ENCODE results near the gene CALHM4. TPM values are rescaled to one million over a fixed set of nuclear protein-coding genes. Genes with fewer than 3 reads are reported as not detected.

CALHM4 gene, protein sequence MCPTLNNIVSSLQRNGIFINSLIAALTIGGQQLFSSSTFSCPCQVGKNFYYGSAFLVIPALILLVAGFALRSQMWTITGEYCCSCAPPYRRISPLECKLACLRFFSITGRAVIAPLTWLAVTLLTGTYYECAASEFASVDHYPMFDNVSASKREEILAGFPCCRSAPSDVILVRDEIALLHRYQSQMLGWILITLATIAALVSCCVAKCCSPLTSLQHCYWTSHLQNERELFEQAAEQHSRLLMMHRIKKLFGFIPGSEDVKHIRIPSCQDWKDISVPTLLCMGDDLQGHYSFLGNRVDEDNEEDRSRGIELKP
- total RNA-seq = not detected in 2 replicates
- not detected in 2 replicates for polyA plus RNA-seq
- polyA plus RNA-seq (2012) = not detected in 2 replicates
- not detected in 2 replicates for polyA minus RNA-seq (ENCODE audit: low replicate concordance)

DNA sequence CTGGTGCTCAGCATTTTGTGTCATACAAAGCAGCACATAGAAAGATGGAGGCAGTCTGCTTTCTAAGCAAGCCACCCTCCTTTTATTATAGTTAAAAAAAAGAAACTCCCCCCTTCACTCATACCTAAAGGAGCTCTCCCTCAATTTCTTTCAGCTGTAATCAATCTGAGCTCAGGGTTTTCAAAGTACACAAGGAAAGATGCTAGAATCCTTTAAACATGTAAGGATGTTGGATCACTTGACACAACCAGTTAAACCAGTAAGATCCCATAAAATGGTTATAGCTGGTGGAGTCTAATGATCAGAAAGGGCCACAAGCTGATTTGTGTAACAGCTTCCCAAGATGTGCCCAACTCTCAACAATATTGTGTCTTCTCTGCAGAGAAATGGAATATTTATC lies at the start of gene CALHM4:
TSS of gene CALHM4 (plus strand) at position 301 of the 400 bp plus-strand sequence. CDS start at position 344, 43 bp downstream.
- peaks cover 7% of the 10 kb centered on the region for H3K4me1 ChIP-seq (ENCODE audit: control insufficient read depth, extremely low read depth, insufficient read depth, low read length)
- H3K4me2 ChIP-seq (ENCODE audit: extremely low read depth, insufficient read depth, low read length) = no peak within 1 kb of the TSS
- no peak for DNase-seq (ENCODE audit: low read depth in 2 of 2)
- H2AFZ ChIP-seq (ENCODE audit: low read length) = no peak within 1 kb of the TSS
- H3K9me3 ChIP-seq (ENCODE audit: control insufficient read depth, insufficient read depth, low read depth, low read length) = no peaks in the 10 kb centered on the region
- no peaks in the 10 kb centered on the region for H3K79me2 ChIP-seq (ENCODE audit: control insufficient read depth, insufficient read depth, low read length)
- no peaks in the 10 kb centered on the region for H3K27me3 ChIP-seq (ENCODE audit: control insufficient read depth, insufficient read depth, low read length)
- no peak within 1 kb of the TSS for H3K9ac ChIP-seq (ENCODE audit: insufficient read depth, low read length)
- H3K4me3 ChIP-seq (replicated peaks in 1 of 4; ENCODE audit: control extremely low read depth in 1 of 4, insufficient read depth in 1 of 4, low read depth in 3 of 4, low read length in 4 of 4) = no peak within 1 kb of the TSS
- H4K20me1 ChIP-seq (ENCODE audit: control insufficient read depth, extremely low read depth, insufficient read depth, low read length) = no peaks in the 10 kb centered on the region
- TF ChIP-seq CTCF (conservative IDR thresholded peaks at IDR 0.05 in 1 of 2, IDR thresholded peaks at IDR 0.05 in 1 of 2; ENCODE audit: low read depth in 1 of 2, low read length in 2 of 2) (no peak), EZH2 (IDR thresholded peaks at IDR 0.05; ENCODE audit: low read length, missing control alignments) (no peak)
- no peak within 1 kb of the TSS for H3K27ac ChIP-seq (ENCODE audit: insufficient read depth, low read length)
- no peaks in the 10 kb centered on the region for H3K36me3 ChIP-seq (ENCODE audit: control insufficient read depth, insufficient read depth, low read length)

GRCh38 chr6:116507324-116507723 lies 46.2 kb upstream of the CALHM4 start:
- Histone ChIP-seq H3K4me2 (ENCODE audit: extremely low read depth, insufficient read depth, low read length) (no peak overlapping the region), H3K36me3 (ENCODE audit: control insufficient read depth, insufficient read depth, low read length) (no peaks in the 10 kb centered on the region), H3K4me1 (ENCODE audit: control insufficient read depth, extremely low read depth, insufficient read depth, low read length) (no peaks in the 10 kb centered on the region), H3K27ac (ENCODE audit: insufficient read depth, low read length) (no peak overlapping the region), H4K20me1 (ENCODE audit: control insufficient read depth, extremely low read depth, insufficient read depth, low read length) (no peaks in the 10 kb centered on the region), H2AFZ (ENCODE audit: low read length) (no peak overlapping the region), H3K4me3 (replicated peaks in 1 of 4; ENCODE audit: control extremely low read depth in 1 of 4, insufficient read depth in 1 of 4, low read depth in 3 of 4, low read length in 4 of 4) (no peak overlapping the region), H3K9ac (ENCODE audit: insufficient read depth, low read length) (no peak overlapping the region), H3K79me2 (ENCODE audit: control insufficient read depth, insufficient read depth, low read length) (no peaks in the 10 kb centered on the region), H3K27me3 (ENCODE audit: control insufficient read depth, insufficient read depth, low read length) (no peaks in the 10 kb centered on the region), H3K9me3 (ENCODE audit: control insufficient read depth, insufficient read depth, low read depth, low read length) (no peaks in the 10 kb centered on the region)
- DNase-seq (ENCODE audit: low read depth in 2 of 2) = peak; percentile 38 to 54
- TF ChIP-seq CTCF (conservative IDR thresholded peaks at IDR 0.05 in 1 of 2, IDR thresholded peaks at IDR 0.05 in 1 of 2; ENCODE audit: low read depth in 1 of 2, low read length in 2 of 2) (no peak), EZH2 (IDR thresholded peaks at IDR 0.05; ENCODE audit: low read length, missing control alignments) (no peak)

GRCh38 chr6:116508527-116508926 lies 45.0 kb upstream of the CALHM4 start:
- Histone ChIP-seq H3K4me3 (replicated peaks in 1 of 4; ENCODE audit: control extremely low read depth in 1 of 4, insufficient read depth in 1 of 4, low read depth in 3 of 4, low read length in 4 of 4) (no peak overlapping the region), H2AFZ (ENCODE audit: low read length) (no peak overlapping the region), H3K36me3 (ENCODE audit: control insufficient read depth, insufficient read depth, low read length) (no peaks in the 10 kb centered on the region), H3K27me3 (ENCODE audit: control insufficient read depth, insufficient read depth, low read length) (no peaks in the 10 kb centered on the region), H3K27ac (ENCODE audit: insufficient read depth, low read length) (no peak overlapping the region), H3K4me1 (ENCODE audit: control insufficient read depth, extremely low read depth, insufficient read depth, low read length) (no peaks in the 10 kb centered on the region), H3K9ac (ENCODE audit: insufficient read depth, low read length) (no peak overlapping the region), H3K9me3 (ENCODE audit: control insufficient read depth, insufficient read depth, low read depth, low read length) (no peaks in the 10 kb centered on the region), H4K20me1 (ENCODE audit: control insufficient read depth, extremely low read depth, insufficient read depth, low read length) (no peaks in the 10 kb centered on the region), H3K79me2 (ENCODE audit: control insufficient read depth, insufficient read depth, low read length) (peaks cover 6% of the 10 kb centered on the region), H3K4me2 (ENCODE audit: extremely low read depth, insufficient read depth, low read length) (no peak overlapping the region)
- no peak for DNase-seq (ENCODE audit: low read depth in 2 of 2)
- TF ChIP-seq CTCF (conservative IDR thresholded peaks at IDR 0.05 in 1 of 2, IDR thresholded peaks at IDR 0.05 in 1 of 2; ENCODE audit: low read depth in 1 of 2, low read length in 2 of 2) (no peak), EZH2 (IDR thresholded peaks at IDR 0.05; ENCODE audit: low read length, missing control alignments) (no peak)

Data from fibroblast of lung (primary cell).